Dermis blood vessel endothelial cell (primary cell): ENCODE data around the gene FNDC10. TPM values are rescaled to one million over a fixed set of nuclear protein-coding genes. Genes with fewer than 3 reads are reported as not detected.

ENCODE experiments used
- DNase-seq: peaks from one replicate; pipeline ENCODE4 v3.0.0; 2010
- total RNA-seq: library from RNA; depleted of rRNA; stranded (reverse); fragments of >200 nt; gene quantifications from 2 replicates; pipeline ENCODE4 v1.2.3, GENCODE V29; 2014

Gene FNDC10
- total RNA-seq, 1 donor from 2014 or later, result 0.68 TPM

DNA sequence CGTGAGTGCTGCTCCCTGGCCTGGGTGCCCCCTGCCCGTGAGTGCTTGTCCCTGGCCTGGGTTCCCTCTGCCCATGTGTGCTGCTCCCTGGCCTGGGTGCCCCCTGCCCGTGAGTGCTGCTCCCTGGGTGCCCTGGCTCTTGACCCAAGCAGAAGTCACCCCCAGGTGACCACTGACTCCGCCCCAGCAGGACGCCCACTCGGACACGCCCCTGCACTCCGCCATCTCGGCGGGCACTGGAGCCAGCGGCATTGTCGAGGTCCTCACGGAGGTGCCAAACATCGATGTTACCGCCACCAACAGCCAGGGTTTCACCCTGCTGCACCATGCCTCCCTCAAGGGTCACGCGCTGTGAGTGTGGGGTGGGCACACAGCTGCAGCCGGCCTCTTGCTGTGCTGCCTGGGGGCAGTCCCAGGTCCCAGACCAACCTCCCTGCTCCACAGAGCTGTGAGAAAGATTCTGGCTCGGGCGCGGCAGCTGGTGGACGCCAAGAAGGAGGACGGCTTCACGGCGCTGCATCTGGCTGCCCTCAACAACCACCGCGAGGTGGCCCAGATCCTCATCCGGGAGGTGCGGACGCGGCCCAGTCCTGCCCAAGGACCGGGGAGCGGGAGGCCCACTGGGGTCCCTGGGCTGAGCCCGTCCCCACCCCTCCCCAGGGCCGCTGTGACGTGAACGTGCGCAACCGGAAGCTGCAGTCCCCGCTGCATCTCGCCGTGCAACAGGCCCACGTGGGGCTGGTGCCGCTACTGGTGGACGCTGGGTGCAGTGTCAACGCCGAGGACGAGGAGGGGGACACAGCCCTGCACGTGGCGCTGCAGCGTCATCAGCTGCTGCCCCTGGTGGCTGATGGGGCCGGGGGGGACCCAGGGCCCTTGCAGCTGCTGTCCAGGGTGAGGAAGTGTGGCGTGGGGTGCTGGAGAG, 28.2 kb upstream of the FNDC10 start:
- no peak for DNase-seq

DNA sequence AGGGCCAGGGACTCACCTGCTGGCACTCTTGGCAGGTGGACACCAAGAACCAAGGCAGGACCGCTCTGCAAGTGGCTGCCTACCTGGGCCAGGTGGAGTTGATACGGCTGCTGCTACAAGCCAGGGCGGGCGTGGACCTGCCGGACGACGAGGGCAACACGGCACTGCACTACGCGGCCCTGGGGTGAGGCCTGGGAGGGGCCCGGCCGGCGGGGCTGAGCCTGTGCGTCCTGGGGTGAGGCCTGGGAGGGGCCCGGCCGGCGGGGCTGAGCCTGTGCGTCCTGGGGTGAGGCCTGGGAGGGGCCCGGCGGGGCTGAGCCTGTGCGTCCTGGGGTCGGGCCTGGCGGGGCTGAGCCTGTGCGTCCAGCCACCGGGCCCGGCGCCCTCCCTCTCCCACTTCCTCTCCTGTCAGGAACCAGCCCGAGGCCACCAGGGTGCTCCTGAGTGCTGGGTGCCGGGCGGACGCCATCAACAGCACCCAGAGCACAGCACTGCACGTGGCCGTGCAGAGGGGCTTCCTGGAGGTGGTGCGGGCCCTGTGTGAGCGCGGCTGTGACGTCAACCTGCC, 27.4 kb upstream of the FNDC10 start:
- DNase-seq, result no peak

DNA sequence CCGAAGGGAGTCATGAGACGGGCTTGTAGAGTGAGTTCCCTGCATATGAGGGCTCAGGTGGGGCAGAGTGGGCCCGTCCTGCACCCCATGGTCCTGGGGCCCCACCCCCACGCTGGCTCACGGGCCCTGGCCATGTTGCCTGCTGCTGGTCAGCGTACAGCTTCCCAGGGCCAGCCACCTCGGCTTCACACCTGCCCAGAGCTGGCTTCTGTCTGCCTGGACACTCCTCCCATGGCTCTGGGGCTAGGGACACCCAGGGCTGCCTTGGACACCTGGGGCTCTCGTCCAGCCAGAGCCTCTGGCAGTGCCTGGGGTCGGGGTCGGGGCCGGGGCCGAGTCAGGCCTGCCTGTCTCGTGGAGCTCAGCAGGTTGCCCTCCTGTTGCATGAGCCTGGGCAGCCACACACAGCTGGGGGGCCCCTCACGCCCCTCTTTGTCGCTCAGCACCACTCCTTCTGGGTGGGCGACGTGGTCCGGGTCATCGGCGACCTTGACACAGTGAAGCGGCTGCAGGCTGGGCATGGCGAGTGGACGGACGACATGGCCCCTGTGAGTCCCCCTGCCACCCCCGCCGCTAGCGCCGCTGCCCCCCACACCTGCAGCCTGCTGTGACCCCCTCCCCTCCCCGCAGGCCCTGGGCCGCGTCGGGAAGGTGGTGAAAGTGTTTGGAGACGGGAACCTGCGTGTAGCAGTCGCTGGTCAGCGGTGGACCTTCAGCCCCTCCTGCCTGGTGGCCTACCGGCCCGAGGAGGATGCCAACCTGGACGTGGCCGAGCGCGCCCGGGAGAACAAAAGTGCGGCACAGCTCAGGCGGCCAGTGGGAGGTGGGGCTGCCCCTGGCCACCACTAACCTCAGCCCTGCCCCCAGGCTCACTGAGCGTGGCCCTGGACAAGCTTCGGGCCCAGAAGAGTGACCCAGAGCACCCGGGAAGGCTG, 26.5 kb upstream of the FNDC10 start:
- no peak for DNase-seq

DNA sequence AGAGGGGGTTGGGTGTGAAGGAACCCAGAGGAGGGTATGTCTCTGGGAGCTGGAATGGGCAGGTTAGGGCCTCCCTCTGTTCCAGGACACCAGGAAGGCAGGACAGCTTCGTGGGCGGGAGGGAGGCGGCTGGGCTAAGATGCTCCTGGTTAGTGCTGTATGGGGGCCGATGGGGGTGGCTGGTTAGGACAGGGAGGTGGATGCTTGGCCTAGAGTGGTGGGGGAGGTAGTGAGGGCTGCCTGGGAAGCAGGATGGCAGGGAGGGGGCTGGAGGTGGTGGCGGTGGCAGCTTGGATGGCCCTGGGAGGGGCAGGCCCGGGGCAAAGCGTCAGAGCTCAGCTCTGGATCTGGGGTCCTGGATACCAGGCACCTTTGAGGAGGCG, 25.9 kb upstream of the FNDC10 start:
- DNase-seq, result no peak

DNA sequence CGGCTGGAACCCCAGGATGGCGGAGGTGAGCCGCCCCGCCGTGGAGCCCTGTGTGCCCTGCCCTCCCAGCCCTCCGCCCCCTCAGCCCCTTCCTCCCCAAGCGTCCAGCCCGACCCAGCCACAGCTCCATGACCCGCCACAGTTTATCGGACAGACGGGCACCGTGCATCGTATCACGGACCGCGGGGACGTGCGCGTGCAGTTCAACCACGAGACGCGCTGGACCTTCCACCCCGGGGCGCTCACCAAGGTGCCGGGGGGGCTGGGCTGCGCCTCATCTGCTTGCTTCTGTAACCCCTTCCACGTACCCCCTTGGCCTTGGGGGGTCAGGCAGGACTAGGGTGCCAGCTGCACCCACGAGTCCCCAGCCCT, 25.5 kb upstream of the FNDC10 start:
- DNase-seq, result no peak

DNA sequence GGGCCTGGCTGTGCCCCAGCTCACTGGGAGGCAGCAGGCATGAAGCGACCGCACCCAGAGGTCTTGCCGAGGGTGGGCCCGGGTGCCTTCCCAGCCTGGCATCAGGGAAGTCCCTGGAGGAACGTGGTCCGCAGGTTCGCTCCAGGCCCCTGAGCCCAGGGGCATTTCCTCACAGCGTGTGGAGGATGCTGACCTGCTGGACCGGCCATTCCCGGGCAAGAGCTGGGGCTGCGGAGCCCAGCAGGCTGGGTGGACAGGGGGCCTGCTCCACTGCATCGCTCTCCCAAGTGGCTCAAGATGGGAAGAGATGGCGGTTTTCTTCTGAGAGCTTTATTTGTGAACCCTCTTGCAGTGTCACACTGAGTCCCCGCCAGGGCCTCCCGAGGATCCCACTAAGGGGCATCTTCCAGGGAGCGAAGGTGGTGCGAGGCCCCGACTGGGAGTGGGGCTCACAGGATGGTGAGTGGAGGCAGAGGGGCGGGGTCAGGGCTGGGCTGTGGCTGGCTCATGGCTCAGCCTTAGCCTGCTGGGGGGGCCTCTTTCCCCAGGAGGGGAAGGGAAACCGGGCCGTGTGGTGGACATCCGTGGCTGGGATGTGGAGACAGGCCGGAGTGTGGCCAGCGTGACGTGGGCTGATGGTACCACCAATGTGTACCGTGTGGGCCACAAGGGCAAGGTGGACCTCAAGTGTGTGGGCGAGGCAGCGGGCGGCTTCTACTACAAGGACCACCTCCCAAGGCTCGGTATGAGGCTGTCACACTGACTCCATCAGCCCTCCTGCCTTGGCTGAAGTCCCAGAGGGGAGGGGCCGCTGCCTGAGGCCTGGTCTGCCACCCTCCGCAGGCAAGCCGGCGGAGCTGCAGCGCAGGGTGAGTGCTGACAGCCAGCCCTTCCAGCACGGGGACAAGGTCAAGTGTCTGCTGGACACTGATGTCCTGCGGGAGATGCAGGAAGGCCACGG, 24.8 kb upstream of the FNDC10 start:
- DNase-seq, result no peak

DNA sequence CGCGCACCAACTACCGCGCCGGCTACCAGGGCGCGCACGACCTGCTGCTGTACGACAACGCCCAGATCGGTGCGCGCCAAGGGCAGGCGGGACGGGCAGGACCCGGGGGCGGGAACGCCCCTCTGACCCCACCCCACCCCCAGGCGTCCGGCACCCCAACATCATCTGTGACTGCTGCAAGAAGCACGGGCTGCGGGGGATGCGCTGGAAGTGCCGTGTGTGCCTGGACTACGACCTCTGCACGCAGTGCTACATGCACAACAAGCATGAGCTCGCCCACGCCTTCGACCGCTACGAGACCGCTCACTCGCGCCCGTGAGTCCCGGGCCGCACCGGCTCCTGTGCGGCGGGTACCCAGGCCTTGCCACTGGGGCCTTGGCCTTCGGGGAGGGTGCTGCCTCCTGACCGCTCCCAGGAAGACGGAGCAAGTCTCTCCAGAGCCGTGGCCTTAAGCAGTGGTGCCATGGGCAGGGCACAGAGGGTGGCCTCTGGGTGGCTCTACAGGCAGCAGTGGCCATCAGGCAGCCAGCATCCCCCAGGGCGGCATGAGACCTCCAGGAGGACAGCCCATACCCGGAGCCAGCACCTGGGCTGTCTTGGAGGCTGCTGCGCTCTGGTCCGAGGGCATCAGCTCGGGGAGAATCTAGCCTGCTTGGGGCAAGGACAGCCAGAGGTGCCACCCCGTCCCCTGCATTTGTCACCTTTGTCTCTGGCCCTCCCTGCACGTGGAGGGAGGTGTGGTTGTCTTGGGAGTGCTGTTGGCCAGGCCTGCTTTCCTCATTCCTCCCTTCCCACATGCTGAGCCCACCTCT, 23.9 kb upstream of the FNDC10 start:
- DNase-seq, result no peak

DNA sequence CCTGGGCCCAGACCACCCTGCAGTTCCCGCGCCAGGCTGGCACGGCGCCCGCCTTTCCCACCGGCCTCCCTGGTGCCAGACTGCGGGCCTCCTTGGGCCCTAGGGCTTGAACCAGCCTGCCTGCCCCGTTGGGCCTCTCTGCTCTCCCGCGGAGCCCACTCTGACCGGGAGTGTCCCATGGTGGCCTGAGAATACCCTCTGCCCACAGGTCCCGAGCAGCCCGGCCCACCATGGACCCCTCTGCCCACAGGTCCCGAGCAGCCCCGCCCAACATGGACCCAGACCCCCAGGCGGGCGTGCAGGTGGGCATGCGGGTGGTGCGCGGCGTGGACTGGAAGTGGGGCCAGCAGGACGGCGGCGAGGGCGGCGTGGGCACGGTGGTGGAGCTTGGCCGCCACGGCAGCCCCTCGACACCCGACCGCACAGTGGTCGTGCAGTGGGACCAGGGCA, 23.3 kb upstream of the FNDC10 start:
- DNase-seq, result no peak

DNA sequence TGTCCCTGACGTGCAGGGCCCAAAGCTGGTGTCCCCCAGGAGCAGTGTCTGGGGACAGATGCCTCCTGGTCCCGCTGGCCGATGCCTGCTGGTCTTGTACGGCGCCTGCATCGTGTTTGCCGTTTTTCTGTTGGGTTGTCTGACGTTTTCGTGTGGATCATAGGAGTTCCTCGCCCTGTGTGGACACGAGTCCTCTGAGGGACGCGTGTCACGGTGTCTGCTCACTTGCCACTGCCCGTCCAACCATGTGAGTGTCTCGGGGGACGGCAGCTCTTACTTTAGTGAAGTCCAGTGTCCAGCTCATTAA, 22.8 kb upstream of the FNDC10 start:
- DNase-seq, result no peak

DNA sequence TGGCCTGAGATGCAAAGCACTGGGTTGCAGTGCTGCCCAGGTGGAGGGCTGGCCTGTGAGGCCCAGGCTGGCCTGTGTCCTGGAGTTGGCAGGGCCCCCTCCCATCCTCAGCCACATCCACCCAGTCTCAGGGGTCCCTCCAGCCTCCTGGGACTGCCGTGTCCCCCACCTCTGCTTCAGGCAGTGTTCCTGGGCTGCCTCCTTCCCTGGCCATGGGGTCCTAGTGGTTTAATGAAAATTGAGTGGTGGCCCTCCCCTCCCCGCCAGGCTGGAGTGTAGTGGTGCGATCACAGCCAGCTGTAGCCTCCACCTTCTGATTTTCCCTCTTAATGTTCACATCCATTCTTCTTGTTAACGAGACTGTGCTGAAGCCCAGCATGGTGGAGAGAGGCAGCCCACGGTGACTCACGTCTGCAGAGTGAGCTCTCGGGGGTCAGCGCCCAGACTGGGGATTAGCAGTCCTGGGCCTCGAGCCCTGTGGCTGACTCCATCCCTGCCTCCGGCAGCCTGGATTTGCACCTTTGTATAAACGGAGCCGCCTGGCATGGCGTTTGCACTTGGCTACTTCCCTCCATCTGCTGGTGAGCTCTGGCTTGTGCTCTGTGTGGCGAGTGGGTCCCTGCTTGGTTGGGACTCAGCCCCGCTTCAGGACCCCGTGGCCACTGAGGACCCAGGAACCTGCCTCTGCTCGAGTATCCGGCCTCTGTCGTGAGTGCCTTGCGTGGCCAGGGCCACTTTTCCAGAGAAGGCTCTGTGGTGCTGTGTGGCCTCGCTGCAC, 22.3 kb upstream of the FNDC10 start:
- DNase-seq, result no peak

DNA sequence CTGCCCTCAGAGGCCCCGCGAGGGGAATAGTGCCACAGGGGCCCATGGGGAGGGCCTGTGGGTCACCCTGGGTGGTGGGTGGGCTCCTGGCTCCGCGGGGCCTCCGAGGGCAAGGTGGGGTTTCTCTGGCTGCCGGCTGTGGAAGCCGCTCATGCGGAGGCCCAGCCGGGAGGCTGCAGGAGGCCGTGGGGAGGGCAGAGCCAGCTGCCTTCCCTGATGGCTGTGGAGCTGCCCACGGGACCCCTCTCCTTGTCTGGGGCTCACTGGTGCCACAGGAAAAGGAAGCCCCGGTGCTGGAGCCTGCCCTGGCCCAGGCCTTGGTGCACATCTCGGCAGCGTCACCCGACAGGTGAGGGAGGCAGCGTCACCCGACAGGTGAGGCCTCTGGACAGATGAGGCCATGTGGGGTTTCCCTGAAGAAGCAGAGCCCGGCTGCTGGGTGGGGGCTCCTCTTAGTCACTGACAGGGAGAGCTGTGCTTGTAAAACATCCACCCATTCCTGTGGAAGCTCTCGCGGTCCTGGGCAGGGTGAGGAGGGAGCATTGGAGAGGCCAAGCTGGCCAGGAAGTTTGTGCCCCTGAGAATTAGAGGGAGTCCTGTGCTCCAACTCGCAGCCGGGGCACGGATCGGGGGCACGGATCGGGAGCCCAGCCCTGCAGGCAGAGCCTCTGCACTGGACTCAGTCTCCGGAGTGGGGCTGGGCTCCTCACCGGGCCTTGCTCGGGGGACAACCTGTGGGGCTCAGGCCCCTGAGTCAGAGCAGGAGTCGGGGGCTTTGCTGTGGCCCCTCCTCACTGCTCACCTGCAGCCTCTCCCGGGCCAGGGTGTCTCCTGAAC, 21.5 kb upstream of the FNDC10 start:
- DNase-seq, result no peak

DNA sequence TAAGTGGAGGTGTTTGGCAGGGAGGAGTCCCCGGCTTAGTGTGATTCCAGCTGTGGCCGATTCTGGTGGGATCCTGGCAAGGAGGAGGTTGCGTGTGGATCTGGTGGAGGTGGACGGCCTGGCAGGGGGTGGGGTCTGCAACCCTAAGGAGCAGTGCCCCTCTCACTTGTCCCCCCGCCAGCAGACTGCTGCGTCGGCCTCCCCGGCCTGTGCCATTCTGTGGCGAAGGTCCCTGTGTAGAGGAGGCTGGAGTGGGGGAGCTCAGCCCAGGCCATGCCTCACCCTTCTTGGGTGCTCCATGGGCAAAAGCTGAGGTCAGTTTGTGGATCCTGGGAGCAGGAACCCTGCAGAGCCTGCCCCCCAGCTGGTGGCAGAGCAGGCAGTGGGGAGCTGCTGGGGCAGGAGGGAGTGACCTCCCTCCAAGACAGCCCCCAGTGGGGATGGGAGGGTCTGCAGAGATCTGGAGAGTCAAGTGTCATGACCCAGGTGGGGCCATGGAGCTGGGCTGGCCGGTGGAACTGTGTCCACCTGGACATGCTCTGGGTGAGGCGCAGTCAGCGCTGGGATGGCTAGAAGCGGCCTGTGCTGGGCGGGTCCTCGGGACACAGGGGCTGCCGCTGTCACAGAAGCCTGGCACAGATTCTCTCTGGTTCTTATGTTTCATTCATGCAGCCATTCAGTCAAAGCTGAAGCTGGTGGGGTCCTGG, 20.7 kb upstream of the FNDC10 start:
- no peak for DNase-seq

DNA sequence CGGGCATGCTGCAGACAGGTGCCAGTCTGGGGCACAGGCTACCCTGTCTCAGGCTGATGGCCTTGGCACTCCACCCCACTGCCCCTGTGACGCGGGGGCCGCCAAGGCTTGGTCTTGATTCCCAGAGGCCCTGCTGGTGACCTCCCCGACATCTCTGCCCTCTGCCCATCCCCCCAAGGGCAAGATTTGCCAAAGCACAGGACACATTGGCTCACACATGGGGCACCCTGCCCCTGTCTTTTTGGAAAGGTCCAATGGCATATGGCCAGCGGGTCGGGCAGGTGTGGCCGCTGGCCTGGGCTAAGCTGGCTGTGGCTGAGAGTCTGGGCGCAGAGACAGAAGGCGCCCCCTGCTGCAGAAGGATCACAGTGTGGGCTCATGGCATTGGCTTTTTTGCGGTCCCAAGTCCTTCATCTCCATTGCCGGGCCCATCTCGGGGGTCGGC, 20.0 kb upstream of the FNDC10 start:
- peak; percentile 27 for DNase-seq

DNA sequence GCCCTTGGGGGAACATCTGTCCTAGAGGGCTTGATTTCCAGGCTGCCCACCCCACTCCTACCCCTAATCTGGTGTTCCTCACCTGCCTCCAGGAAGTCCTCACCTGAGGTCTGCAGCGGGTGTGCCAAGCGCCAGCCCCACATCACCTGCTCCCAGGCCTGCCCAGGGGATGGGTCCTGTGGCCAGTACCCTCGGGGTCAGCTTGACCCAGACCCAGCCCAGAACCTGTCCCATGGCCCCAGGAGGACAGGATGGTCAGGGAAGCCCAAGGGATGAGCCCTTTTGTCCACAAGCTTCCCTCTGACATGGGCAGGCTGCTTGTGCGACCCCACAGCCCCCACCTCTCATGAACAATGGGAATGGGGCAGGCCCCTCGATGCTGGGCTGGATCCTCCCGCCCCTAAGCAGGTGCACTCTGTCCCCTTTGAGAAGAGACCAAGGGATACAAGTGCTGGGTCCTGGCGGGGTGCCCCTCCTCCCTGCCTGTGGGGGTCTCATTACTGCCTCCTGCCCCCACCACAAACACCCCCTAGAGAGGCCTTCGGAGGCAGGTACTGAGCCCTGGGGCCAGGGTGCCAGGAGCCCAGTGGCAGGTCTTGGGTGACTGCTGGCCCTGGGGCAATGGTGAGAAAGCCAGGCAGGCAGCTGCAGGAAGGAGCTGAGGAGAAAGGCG, 18.6 kb upstream of the FNDC10 start:
- DNase-seq, result no peak

DNA sequence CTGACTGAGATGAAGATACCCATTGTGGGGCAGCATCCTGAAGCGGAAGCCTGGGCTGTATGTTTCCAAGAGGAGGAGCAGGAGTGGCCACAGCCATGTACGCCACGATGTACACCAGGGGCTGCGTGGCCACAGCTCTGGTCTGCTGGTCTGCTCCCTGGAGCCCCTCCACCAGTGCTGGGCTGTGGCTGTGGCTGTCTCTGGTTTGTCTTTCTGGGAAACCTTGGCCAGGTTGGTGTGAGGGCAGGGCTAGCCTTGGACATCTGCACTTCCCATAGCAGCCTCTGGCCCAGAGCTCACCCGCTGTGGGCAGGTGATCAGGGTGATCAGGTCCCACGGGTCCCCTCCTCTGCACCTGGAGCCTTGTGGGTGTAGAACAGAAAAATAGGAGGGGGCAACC, 18.0 kb upstream of the FNDC10 start:
- DNase-seq, result no peak

DNA sequence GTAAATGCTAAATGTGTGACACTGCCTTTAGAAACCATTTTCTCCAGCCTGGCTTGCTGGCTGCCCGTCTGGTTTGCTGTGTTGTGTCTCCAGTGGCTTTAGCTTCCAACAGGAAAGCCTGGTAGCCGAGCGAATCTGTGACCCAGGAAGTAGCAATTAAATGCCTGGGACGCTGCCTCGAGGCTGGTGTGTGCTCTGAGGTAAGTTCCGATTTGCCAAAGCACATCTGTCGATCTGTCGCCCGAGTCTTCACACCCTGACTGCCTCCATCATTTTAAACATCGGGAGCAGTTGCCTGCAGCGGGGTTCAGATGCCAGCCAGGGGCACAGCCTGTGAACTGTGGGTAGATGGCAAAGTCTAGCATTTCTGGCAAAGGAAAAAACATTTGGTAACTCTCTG, 17.6 kb upstream of the FNDC10 start:
- no peak for DNase-seq

DNA sequence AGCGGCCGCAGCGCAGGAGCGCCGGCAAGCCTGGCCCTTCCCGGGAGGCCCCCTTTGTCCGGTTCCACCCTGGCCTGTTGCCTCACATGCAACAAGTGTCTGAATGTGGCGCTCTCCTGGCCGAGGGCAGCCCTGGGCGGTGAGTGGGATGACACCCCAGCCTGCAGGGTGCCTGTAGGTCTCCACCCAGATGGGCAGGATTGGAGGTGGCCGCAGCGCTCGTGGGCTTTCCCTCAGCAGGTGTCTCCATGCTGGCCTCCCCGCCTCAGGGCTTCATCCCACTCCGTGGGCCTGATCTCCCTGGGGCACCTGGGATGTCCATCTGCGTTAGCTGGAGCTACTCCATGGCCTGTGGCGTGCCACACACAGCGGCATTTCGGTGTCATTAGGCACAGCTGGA, 16.9 kb upstream of the FNDC10 start:
- DNase-seq, result no peak
